GM23248 (cell line): ENCODE data around the gene FBXW7.

Experiments
- EZH2 ChIP-seq: fragments of 200-600 bp; sonication (generic); IDR thresholded peaks from 2 replicates; pipeline ENCODE4 v1.6.1; 2018; ENCODE audit warnings: antibody characterized with exemption, mild to moderate bottlenecking; ENCODE audit not compliant: insufficient read depth, poor library complexity, severe bottlenecking
- EZH2phosphoT487 ChIP-seq: fragments of 200-600 bp; sonication (generic); IDR thresholded peaks from 2 replicates; pipeline ENCODE4 v1.6.1; 2018; ENCODE audit warnings: antibody characterized with exemption, moderate library complexity, mild to moderate bottlenecking, low read depth; ENCODE audit not compliant: insufficient read depth

DNA sequence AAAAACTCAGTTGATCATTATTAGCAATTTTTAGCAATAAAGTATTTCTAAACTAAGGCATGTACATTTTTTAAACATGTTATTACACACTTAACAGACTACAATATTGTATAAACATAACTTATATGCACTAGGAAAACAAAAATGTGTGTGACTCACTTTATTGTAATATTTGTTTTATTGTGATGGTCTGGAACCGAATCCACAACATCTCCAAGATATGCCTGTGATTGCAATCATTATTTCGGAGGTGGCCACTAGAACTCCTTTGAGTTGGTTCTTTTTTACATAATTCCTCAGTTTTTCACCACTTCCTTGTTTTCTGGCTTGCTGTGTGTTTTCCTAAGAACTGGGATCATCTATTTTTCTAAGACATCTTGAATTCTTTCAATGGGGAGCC, 53.7 kb downstream of the FBXW7 start:
- TF ChIP-seq EZH2phosphoT487 (no peak), EZH2 (no peak)
